Measurements from ENCODE around the gene CD68.
A peak's percentile ranks its signal among the peaks of the same experiment; 100 is the strongest.

The CD68 gene

DNA sequence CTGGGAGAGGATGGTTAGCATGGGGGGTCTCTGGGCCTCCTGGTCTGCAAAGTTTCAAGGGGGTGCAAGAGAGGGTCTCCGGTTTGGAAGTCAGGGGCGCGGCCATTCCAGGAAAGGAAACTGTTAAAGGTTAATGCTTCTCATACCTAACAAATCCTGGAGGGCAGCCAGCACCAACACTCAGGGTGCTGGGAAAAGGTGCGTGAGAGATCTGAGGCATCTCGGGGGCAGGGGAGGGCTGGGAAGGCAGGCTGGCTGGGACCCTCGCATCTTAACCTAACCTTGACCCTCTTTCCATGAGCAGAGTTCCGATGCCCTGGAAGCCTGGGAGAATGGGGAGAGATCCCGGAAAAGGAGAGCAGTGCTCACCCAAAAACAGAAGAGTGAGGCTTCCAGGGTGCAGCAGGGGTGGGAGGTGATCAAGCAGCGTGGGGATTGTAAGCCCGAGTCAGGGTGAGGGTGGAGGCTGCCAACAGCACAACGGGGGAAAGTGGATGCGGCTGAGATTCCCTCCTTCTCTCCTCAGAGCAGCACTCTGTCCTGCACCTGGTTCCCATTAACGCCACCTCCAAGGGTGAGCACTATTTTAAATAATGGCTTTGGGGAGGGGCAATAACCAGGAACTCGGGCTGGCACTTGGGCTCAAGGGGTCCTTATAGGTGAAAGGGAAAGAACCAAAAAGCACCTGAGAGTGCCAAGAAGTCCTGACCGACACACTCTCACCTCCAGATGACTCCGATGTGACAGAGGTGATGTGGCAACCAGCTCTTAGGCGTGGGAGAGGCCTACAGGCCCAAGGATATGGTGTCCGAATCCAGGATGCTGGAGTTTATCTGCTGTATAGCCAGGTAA lies 19.9 kb upstream of the CD68 start:
- no peak for DNase-seq (ENCODE audit: low spot score)
- FAIRE-seq, result no peak

DNA sequence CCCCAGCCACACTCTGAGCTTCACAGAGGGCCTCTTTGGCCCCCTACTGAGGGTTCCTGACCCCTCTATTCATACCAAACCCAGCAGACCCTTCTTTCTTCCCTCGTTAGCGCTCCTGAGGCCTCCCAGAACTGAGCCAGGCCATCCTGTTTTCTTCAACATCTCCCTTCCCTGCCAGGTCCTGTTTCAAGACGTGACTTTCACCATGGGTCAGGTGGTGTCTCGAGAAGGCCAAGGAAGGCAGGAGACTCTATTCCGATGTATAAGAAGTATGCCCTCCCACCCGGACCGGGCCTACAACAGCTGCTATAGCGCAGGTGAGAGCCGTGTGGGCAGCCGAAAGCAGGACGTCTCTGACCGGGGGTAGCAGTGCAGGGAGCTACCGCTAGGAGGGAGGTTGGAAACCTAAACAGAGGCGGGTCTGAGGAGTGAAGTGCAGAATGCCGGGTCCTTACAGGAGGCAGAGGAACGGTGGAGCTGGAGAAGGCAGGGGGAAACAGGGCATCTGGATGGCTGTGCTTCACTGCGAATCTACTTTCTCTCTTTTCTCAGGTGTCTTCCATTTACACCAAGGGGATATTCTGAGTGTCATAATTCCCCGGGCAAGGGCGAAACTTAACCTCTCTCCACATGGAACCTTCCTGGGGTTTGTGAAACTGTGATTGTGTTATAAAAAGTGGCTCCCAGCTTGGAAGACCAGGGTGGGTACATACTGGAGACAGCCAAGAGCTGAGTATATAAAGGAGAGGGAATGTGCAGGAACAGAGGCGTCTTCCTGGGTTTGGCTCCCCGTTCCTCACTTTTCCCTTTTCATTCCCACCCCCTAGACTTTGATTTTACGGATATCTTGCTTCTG lies 19.0 kb upstream of the CD68 start:
- FAIRE-seq (no peak), DNase-seq (ENCODE audit: low spot score) (peak; percentile 56)

DNA sequence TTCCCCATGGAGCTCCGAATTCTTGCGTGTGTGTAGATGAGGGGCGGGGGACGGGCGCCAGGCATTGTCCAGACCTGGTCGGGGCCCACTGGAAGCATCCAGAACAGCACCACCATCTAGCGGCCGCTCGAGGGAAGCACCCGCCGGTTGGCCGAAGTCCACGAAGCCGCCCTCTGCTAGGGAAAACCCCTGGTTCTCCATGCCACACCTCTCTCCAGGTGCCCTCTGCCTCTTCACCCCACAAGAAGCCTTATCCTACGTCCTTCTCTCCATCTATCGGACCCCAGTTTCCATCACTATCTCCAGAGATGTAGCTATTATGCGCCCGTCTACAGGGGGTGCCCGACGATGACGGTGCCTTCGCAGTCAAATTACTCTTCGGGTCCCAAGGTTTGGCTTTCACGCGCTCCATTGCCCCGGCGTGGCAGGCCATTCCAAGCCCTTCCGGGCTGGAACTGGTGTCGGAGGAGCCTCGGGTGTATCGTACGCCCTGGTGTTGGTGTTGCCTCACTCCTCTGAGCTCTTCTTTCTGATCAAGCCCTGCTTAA lies 18.3 kb upstream of the CD68 start:
- DNase-seq (ENCODE audit: low spot score), result peak; percentile 81
- FAIRE-seq, result no peak

DNA sequence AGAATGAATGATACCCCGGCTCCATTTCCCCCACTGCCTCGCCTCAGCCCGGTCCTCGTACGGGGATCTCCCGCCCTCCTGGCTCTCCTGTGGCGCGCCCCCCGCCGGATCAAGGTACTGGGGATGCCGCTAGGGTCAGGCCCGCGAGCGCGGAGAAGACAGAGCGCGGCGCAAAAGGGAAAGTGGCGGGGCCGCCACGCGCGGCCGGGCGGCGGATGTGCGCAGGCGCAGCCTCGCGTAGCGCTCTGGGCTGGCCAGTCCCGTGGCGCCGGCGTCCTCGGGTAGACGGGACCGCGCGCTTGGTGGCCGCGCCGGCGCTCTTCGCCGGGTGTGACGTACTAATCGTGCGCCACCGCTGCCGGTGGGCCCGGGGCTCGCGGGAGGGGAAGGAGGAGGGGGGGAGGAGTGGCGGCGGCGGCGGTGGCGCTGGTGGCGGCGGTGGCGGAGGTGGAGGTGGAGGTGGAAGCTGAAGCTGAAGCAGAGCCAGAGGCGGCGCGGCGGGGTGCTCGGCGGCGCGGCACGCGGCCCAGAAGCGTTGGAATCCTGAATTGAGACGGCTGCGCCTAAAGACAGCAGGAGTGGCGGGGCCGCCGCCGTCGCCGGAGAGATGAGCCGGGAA lies 17.7 kb upstream of the CD68 start, which contains the start of gene SENP3:
Gene SENP3, plus strand, starts transcription at position 331 of the 619 bp plus-strand sequence. CDS start 1,158 bp downstream, outside the sequence.
- no peak for FAIRE-seq
- DNase-seq (ENCODE audit: low spot score), result peak; percentile 95

DNA sequence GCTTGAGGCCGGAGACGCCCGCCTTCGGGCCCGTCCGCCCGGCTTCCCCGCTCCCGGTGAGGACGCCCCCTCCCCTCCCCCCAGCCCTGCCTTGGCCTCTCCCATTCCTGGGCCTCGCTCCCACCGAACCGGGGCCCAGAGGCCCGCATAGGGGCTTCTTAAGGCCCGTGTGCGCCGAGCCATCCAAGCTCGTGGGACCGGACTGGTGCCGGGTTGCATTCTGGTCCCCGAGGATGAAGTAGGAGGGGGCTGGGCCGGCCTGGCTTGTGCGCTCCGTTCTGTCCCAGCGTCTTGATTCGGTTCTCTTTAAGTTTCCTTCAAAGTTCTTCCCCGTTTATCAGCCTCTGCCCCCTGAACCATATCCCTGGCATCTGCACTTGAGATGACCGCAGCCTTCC lies 17.2 kb upstream of the CD68 start:
- FAIRE-seq (no peak), DNase-seq (ENCODE audit: low spot score) (no peak)

DNA sequence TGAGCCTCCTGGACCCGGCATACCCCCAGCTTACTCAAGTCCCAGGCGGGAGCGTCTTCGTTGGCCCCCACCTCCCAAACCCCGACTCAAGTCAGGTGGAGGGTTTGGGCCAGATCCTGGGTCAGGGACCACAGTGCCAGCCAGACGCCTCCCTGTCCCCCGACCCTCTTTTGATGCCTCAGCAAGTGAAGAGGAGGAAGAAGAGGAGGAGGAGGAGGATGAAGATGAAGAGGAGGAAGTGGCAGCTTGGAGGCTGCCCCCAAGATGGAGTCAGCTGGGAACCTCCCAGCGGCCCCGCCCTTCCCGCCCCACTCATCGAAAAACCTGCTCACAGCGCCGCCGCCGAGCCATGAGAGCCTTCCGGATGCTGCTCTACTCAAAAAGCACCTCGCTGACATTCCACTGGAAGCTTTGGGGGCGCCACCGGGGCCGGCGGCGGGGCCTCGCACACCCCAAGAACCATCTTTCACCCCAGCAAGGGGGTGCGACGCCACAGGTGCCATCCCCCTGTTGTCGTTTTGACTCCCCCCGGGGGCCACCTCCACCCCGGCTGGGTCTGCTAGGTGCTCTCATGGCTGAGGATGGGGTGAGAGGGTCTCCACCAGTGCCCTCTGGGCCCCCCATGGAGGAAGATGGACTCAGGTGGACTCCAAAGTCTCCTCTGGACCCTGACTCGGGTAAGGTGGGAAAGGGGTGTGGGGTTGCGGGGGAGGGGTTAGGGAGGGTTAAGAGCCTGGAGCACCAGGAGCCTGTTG lies 16.1 kb upstream of the CD68 start:
- DNase-seq (ENCODE audit: low spot score) (no peak), FAIRE-seq (no peak)

DNA sequence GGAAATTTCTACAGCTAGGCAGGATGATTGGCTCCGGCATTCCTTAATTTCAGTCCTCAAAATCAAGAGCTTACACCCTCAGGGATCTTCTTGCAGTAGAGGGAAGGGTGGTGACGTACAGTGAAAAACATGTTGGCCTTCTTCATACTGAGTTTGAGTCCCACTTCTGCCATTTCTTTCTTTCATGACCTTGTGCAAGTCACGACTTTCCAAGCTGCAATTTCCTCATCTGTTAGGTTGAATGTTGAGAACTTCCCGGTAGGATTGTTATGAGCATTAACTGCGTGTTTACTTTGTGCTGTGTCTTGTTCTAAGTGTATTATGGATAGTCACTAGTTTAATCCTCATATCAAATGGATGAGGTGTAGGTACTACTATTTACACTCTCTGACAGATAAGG lies 9.9 kb upstream of the CD68 start:
- DNase-seq (ENCODE audit: low spot score) (no peak), FAIRE-seq (no peak)

DNA sequence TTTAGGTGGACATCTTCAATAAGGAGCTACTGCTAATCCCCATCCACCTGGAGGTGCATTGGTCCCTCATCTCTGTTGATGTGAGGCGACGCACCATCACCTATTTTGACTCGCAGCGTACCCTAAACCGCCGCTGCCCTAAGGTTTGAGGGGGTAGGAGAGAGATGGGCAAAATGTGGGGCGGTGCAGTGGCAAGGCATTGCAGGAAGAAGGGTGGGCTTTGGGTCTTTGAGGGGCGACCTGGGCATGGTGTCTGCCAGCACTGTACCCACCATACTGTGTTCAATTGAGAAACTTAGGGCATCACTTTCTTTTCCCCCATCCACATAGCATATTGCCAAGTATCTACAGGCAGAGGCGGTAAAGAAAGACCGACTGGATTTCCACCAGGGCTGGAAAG lies 9.1 kb upstream of the CD68 start:
- FAIRE-seq, result no peak
- DNase-seq (ENCODE audit: low spot score), result no peak

DNA sequence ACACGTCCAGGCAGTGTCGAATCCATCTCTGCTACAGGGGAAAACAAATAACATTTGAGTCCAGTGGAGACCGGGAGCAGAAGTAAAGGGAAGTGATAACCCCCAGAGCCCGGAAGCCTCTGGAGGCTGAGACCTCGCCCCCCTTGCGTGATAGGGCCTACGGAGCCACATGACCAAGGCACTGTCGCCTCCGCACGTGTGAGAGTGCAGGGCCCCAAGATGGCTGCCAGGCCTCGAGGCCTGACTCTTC lies 7.2 kb upstream of the CD68 start:
- DNase-seq (ENCODE audit: low spot score) (no peak), FAIRE-seq (no peak)

DNA sequence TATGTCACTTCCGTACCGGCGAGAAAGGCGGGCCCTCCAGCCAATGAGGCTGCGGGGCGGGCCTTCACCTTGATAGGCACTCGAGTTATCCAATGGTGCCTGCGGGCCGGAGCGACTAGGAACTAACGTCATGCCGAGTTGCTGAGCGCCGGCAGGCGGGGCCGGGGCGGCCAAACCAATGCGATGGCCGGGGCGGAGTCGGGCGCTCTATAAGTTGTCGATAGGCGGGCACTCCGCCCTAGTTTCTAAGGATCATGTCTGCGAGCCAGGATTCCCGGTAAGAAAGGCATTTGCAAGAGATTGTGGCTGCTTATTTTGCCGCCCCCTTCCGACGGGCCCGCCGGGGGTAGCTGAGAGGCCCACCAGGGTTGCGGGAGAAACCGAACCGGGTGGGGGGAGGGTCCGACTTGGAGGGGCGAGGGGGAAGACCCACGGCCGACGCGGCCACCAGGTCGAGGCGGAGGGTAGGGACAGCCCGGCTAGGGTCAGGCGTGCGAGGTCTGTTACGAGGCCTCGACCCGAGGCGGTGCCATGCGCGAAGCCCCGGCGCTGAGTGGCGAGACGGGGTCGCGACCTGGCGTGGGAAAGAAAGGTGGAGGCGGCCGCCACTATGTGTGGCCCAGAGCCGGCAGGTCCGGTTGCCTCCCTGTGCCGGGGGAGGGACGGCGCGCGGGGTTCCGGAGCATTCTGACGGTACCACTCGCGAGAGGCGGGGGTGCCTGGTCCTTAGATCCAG lies 6.7 kb upstream of the CD68 start:
- peak; percentile 96 for DNase-seq (ENCODE audit: low spot score)
- FAIRE-seq, result no peak

DNA sequence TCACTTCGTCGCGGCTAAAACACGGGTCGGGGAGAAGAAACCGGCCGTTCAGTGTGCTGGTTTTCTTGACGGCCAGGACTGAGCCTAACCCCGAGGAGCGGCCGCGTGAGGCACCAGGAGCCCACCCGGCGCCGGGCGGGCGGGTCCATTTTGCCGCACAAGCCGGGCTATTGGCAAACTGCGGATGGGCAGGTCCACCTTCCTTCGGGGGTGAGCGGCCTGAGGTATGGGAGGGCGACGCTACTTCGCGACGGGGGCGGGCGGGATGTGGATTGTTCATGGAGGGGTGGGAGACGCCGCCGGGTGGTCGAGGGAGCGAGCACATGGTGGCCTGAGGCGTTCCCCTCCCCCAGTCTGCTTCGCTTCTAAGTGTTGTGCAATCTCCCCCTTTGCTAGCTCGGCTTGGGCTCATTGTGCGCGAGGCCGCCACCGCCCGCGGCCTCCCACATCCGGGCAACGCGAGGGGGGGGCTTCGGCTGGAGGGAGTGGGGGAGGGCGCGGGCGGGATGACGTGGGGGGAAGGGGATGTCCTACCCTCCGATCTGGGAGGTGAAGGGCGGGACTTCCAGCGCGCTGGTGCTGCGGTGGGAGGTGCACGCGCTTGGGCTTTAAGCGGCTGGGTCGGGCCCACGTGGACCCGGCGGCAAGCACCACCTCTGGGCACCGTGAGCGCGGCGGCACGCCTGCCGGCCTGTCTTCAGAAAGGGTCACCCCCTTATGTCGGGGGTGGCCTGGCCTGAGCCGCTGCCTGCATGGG lies 5.9 kb upstream of the CD68 start:
- FAIRE-seq (no peak), DNase-seq (ENCODE audit: low spot score) (peak; percentile 84)

DNA sequence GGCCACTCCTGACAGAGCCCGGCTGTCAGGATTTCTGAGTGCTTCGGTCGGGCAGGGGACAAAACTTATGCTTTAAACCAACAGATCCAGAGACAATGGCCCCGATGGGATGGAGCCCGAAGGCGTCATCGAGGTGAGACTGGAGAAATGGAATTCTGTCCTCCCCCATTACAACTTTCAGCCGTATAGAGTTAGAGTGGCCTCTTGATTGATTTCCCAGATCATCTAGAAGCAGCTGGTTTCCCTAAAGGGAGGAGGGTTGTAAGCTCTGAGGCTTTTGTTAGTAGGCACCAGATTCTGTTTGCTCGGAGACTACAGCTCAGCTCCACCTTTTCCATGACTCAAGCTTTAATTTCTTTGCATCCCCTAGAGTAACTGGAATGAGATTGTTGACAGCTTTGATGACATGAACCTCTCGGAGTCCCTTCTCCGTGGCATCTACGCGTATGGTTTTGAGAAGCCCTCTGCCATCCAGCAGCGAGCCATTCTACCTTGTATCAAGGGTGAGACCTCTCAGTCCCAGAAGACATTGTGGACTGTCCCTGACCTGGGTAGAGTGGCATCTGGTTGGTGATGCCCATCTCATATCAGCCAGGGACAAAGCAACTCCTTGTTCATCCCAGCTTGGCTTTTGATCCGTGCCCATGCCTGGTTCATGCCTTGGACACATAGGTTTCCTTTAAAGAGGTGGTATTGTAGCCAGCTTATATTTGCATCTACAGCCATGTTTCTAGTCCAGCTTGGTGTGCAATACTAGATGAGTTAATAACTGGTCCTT lies 5.1 kb upstream of the CD68 start:
- no peak for FAIRE-seq
- DNase-seq (ENCODE audit: low spot score), result no peak

DNA sequence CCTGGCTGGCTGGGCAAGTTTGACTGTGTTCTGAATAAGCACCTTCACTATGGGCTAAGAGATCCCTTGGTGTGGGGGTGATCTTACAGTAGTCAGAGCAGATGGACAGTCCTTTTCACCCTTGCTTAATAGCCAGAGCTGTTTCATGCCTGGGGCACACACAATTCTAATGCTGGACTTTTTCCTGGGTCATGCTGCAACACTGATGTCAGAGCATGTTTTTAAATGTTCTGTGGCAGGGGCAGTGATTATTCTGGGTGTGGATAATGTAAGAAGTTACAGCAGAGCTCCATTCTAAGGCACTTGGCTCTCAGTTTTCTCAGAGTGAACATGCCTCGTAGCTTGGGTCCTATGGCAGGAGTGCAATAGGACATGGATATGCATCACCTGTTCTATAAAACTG lies 4.0 kb upstream of the CD68 start:
- DNase-seq (ENCODE audit: low spot score), result no peak
- no peak for FAIRE-seq

DNA sequence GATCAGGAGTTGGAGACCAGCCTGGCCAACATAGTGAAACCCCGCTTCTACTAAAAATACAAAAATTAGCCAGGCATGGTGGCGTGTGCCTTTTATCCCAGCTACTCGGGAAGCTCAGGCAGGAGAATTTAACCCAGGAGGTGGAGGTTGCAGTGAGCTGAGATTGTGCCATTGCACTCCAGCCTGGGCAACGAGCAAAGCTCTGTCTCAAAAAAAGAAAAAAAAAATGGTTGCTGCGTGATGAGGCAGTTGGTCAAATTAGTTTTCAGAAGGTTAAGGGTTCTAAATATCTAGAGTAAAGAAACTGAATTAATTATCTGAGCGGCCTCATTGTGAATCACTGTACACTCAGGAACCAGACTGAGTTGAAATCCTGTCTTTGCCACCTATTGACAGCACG lies 3.5 kb upstream of the CD68 start:
- FAIRE-seq, result no peak
- no peak for DNase-seq (ENCODE audit: low spot score)

DNA sequence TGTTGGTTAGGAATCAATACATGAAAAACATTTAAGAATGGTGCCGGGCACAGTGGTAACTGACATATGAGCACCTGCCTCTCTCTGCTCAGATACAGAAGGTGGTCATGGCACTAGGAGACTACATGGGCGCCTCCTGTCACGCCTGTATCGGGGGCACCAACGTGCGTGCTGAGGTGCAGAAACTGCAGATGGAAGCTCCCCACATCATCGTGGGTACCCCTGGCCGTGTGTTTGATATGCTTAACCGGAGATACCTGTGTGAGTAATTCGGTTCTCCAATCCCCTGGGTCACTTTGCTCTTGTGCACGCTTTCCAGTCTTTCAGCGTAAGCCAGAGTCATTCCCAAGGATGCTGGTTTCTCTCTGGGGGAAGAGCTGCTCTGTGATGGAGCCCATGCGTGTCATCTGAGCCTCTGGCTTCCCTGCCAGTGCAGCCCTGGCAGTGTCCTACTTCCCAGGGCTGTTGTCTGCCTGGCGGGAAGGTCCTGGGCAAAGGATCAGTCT lies 3.0 kb upstream of the CD68 start:
- FAIRE-seq (no peak), DNase-seq (ENCODE audit: low spot score) (no peak)

DNA sequence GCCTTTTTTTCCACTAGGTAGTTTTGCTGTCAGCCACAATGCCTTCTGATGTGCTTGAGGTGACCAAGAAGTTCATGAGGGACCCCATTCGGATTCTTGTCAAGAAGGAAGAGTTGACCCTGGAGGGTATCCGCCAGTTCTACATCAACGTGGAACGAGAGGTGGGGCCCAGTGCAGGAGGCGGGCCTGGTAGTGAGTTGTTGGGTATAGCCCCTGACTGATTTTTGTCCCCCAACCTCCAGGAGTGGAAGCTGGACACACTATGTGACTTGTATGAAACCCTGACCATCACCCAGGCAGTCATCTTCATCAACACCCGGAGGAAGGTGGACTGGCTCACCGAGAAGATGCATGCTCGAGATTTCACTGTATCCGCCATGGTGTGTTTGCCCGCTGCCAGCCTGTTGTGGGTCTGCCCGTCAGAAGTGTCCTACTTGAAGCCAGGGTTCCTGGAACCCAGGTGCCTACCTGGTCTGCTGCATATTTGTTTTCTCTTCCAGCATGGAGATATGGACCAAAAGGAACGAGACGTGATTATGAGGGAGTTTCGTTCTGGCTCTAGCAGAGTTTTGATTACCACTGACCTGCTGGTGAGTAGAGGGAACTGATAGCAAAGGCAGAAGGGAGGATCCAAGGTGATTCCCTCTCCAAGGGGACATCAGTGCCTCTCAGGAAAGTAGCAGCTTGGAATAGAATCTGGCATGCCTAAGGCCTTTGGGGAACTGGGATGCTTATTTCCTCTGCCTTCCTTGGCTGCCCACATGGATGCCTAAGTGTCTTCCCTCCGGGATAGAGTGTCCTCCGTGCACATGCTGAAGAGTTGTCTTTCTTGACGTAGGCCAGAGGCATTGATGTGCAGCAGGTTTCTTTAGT lies 1.9 kb upstream of the CD68 start:
- DNase-seq (ENCODE audit: low spot score) (no peak), FAIRE-seq (no peak)

DNA sequence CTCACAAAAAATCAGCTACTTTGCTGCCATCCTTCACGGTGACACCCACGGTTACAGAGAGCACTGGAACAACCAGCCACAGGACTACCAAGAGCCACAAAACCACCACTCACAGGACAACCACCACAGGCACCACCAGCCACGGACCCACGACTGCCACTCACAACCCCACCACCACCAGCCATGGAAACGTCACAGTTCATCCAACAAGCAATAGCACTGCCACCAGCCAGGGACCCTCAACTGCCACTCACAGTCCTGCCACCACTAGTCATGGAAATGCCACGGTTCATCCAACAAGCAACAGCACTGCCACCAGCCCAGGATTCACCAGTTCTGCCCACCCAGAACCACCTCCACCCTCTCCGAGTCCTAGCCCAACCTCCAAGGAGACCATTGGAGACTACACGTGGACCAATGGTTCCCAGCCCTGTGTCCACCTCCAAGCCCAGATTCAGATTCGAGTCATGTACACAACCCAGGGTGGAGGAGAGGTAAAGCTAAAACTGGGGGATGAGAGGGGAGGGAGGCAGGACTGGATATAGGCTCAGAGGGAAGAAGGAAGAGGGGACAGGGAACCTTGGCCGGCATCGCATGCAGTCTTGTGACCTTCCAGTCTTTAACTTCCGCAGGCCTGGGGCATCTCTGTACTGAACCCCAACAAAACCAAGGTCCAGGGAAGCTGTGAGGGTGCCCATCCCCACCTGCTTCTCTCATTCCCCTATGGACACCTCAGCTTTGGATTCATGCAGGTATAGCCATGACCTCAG lies 581 bp downstream of the CD68 start:
- FAIRE-seq (no peak), DNase-seq (ENCODE audit: low spot score) (no peak)
